Omental fat pad (tissue), 4 donors: ENCODE results near the gene YIF1A. TPM values are rescaled to one million over a fixed set of nuclear protein-coding genes. Genes with fewer than 3 reads are reported as not detected.

Source experiments
- ATAC-seq: fragments of 150-250 bp; one replicate; pipeline ENCODE4 v1.9.1; 2016; ENCODE audit warnings: mild to moderate bottlenecking, moderate library complexity; ENCODE audit not compliant: low FRiP score
- DNase-seq: peaks from one replicate; pipeline ENCODE4 v3.0.0-alpha.2; 2019; ENCODE audit warnings: low spot score
- CTCF ChIP-seq, 3 donors: fragments of 450-650 bp; IDR thresholded peaks; one replicate each; pipeline ENCODE4 v1.5.1; 2016 to 2017; ENCODE audit warnings: antibody characterized with exemption in 3 of 3, mild to moderate bottlenecking in 3 of 3, moderate library complexity in 2 of 3
- total RNA-seq, 4 donors: library from RNA; depleted of rRNA; stranded (reverse); fragments of >200 nt; gene quantifications; one replicate each; pipeline ENCODE4 v1.1.0, GENCODE V29; 2016

YIF1A gene
- total RNA-seq, 4 donors from 2014 or later, result 57.1 to 116 (median 63.4) TPM

- peak in 2 of 3 donors; percentile 97 to 98 for TF ChIP-seq CTCF (IDR thresholded peaks at IDR 0.05)
- DNase-seq, result peak; percentile 65
- peak; percentile 66 for ATAC-seq
Measured at GRCh38 chr11:66328302-66329144, 39.6 kb upstream of the YIF1A start.

GRCh38 chr11:66328031-66328301, 39.0 kb upstream of the YIF1A start:
- ATAC-seq, result no peak
- no peak for TF ChIP-seq CTCF (IDR thresholded peaks at IDR 0.05)

DNA sequence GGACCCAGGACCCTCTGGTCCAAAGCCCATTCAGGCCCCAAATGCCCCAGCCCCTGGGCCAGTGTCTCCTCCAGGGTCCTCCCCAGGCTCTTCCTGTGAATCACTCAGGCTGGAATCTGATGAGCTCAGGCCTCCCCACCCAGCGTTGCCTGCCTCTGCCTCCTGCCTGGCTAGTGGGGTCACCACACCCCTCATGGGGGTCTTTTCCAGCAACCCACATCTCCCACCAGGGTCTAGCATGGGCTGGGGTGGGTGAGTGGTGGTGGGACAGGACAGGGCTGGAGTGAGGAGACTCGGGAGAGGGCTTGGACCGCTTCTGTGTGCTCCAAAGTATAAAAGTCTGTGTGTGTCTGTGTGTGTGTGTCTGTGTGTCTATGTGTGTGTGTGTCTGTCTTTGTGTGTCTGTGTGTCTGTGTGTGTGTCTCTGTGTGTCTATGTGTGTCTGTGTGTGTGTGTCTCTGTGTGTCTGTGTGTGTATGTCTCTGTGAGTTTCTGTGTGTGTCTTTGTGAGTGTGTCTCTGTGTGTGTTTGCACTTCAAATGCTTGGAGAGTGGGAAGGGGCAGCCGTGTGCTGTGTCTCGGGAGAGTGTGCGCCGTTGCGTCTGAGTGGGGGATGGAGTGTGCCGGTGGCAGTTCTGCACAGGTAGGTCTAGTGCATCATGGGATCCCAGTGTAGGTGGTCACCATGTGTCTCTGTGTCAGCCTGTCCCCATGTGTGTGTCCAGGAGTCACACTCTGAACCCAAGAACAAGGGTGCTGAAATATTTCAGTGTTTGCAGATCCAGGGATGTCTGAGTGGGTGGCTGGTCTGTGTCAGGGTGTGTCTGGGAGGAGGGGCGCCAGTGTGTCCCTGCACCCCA, 38.5 kb upstream of the YIF1A start:
- DNase-seq (no peak), ATAC-seq (peak; percentile 58)
- TF ChIP-seq CTCF (IDR thresholded peaks at IDR 0.05), result no peak

More at GRCh38 chr11:66328031-66328301, 39.0 kb upstream of the YIF1A start:
- no peak for DNase-seq

DNA sequence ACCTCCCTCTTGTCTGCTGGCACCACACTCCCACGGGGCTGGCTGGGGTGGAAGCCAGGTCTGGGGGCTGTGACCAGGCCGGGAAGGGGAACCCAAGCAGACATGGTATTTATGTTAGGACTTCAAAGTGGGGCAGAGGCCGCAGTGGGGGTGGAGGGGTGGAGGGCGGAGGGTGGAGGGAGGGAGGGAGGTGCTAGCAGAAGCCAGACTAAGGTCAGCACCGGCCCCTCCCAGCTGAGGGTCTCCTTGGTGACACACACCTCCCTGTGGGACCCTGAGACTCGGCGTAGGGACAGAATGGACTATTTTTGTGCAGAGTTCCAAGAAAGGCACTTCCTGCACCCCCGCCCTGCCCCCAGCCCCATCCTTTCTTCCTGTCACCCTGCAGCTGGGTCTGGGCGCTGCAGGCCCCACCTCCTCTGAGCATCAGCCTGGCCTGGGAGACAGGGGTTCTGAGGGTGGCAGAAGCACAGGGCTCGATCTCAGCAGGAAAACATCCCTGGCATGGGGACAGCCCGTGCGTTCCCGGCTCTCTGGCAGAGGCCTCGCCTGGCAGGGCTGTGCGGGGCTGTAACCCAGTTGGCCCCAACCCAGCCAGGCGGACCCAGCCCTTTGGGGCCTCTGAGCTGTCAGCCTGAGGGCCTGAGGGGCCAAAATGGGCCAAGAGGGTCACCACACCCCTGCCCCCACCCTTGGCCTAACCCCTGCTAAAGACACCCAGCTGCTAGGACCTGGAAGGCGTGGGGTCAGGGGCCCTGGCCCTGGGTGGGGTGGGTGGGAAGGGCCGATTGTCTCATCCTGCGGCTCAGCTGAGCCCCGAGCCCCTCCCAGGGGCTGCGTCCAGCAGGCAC, 37.5 kb upstream of the YIF1A start:
- ATAC-seq (peak; percentile 20), DNase-seq (no peak)
- TF ChIP-seq CTCF (IDR thresholded peaks at IDR 0.05), result no peak

GRCh38 chr11:66325263-66325671, 36.3 kb upstream of the YIF1A start:
- TF ChIP-seq CTCF (IDR thresholded peaks at IDR 0.05), result no peak
- no peak for ATAC-seq
- DNase-seq, result no peak

GRCh38 chr11:66324664-66325063, 35.7 kb upstream of the YIF1A start:
- DNase-seq (no peak), ATAC-seq (no peak)
- TF ChIP-seq CTCF (IDR thresholded peaks at IDR 0.05), result no peak
